Natural killer cell (primary cell): Measurements from ENCODE around the gene SIGLEC14. TPM values are rescaled to one million over a fixed set of nuclear protein-coding genes. Genes with fewer than 3 reads are reported as not detected.

Source experiments
- ATAC-seq, 3 donors: fragments of 150-1000 bp in 2 of 3; fragments of 200-7000 bp in 1 of 3; cut with Tn5 transposase; 1 replicate in 1 of 3; 2 replicates in 2 of 3; pipeline ENCODE4 v1.10.0; 2021; ENCODE audit warnings: mild to moderate bottlenecking in 2 of 3, moderate library complexity in 2 of 3
- DNase-seq, 2 donors: peaks; one replicate each; pipeline versions ENCODE4 v3.0.0 to v3.0.0-alpha.2; 2013 to 2021; ENCODE audit warnings: mixed read lengths in 1 of 2
- H3K27ac ChIP-seq: one replicate; pipeline ENCODE4 v1.5.1; 2013; ENCODE audit warnings: mild to moderate bottlenecking, low read length
- H3K27me3 ChIP-seq: one replicate; pipeline ENCODE4 v1.6.1; 2013; ENCODE audit warnings: low read length; ENCODE audit not compliant: control insufficient read depth, insufficient read depth
- H3K36me3 ChIP-seq: one replicate; pipeline ENCODE4 v1.6.1; 2013; ENCODE audit warnings: low read length; ENCODE audit not compliant: control insufficient read depth, insufficient read depth
- H3K4me1 ChIP-seq: one replicate; pipeline ENCODE4 v1.6.1; 2013; ENCODE audit warnings: low read length; ENCODE audit not compliant: control insufficient read depth, insufficient read depth
- H3K4me3 ChIP-seq: one replicate; pipeline ENCODE4 v1.5.1; 2013; ENCODE audit warnings: low read length
- H3K9me3 ChIP-seq: one replicate; pipeline ENCODE4 v1.6.1; 2013; ENCODE audit warnings: low read length; ENCODE audit not compliant: control insufficient read depth, insufficient read depth
- H3K27ac Mint-ChIP-seq, 2 donors: one replicate each; pipeline ENCODE4 v1.8.0; 2022; ENCODE audit warnings: mild to moderate bottlenecking in 2 of 2, mixed read lengths in 2 of 2, moderate library complexity in 1 of 2
- H3K27me3 Mint-ChIP-seq, 2 donors: one replicate each; pipeline ENCODE4 v1.8.0; 2022; ENCODE audit warnings: low read depth in 2 of 2, mixed read lengths in 2 of 2
- H3K36me3 Mint-ChIP-seq: one replicate; pipeline ENCODE4 v1.8.0; 2022; ENCODE audit warnings: mixed read lengths
- H3K4me1 Mint-ChIP-seq, 2 donors: one replicate each; pipeline ENCODE4 v1.8.0; 2022; ENCODE audit warnings: mixed read lengths in 2 of 2
- H3K4me3 Mint-ChIP-seq: one replicate; pipeline ENCODE4 v1.8.0; 2022; ENCODE audit warnings: mild to moderate bottlenecking, moderate library complexity, mixed read lengths
- H3K9me3 Mint-ChIP-seq, 2 donors: one replicate each; pipeline ENCODE4 v1.8.0; 2022; ENCODE audit warnings: mixed read lengths in 2 of 2
- CTCF ChIP-seq: fragments of 200-600 bp; IDR thresholded peaks from one replicate; pipeline ENCODE4 v1.8.0; 2022; ENCODE audit warnings: antibody characterized with exemption
- WGBS: methylation state at CpG from one replicate; pipeline ENCODE4 v1.1.7; 2013; ENCODE audit warnings: missing lambda C conversion rate; ENCODE audit not compliant: insufficient coverage; 5-methylcytosine and 5-hydroxymethylcytosine counted together
- intact Hi-C: fragments of 100-400 bp; cut with micrococcal nuclease; formaldehyde crosslinking; loops from one replicate; pipeline ENCODE4 v1.14.2; 2022
- total RNA-seq, 4 donors: library from RNA; stranded (reverse); fragments of 120-200 nt in 1 of 4; gene quantifications; one replicate each; pipeline versions ENCODE4 v1.2.3 to v1.2.4, GENCODE V29; 2013 to 2022

Gene SIGLEC14
- total RNA-seq, 3 donors from 2014 or later (not counting 1 experiment from before 2014, with no cell fraction given) = 2.7 to 4.9 (median 2.9) TPM

GRCh38 chr19:51664131-51664530 lies 17.5 kb upstream of the SIGLEC14 start:
- Histone ChIP-seq H3K4me3 (no peak overlapping the region), H3K27me3 (peaks cover 7% of the 10 kb centered on the region), H3K36me3 (no peaks in the 10 kb centered on the region), H3K27ac (no peak overlapping the region), H3K4me1 (no peaks in the 10 kb centered on the region), H3K9me3 (no peaks in the 10 kb centered on the region)
- Mint-ChIP-seq H3K4me3 (no peak overlapping the region), H3K36me3 (no peaks in the 10 kb centered on the region), H3K27ac (no peak overlapping the region), H3K27me3 (peaks cover 27 to 50% of the 10 kb centered on the region in 2 donors), H3K9me3 (no peaks in the 10 kb centered on the region), H3K4me1 (no peaks in the 10 kb centered on the region)
- intact Hi-C loops = no loop called here
- no peak for ATAC-seq
- DNase-seq = no peak
- WGBS = 20% methylated on average over 1 of the region's 1 CpG
- TF ChIP-seq CTCF = no peak

- no peak overlapping the region for H3K4me3 ChIP-seq
- no peak overlapping the region for H3K27ac Mint-ChIP-seq
- H3K27ac ChIP-seq = no peak overlapping the region
- no peaks in the 10 kb centered on the region for H3K36me3 ChIP-seq
- peaks cover 6% of the 10 kb centered on the region for H3K27me3 ChIP-seq
- 57% methylated on average over 3 of the region's 3 CpGs for WGBS
- H3K4me3 Mint-ChIP-seq = no peak overlapping the region
- no peak for DNase-seq
- H3K36me3 Mint-ChIP-seq = no peaks in the 10 kb centered on the region
- H3K27me3 Mint-ChIP-seq = peaks cover 27 to 50% of the 10 kb centered on the region in 2 donors
- H3K4me1 Mint-ChIP-seq = no peaks in the 10 kb centered on the region
- no peaks in the 10 kb centered on the region for H3K9me3 Mint-ChIP-seq
- H3K9me3 ChIP-seq = no peaks in the 10 kb centered on the region
- intact Hi-C loops = no loop called here
- no peak for ATAC-seq
- TF ChIP-seq CTCF = no peak
- H3K4me1 ChIP-seq = no peaks in the 10 kb centered on the region
Measured at GRCh38 chr19:51663650-51664049, 17.0 kb upstream of the SIGLEC14 start.

- Mint-ChIP-seq H3K27ac (no peak overlapping the region), H3K27me3 (peaks cover 29 to 52% of the 10 kb centered on the region in 2 donors), H3K4me1 (peaks cover 7% of the 10 kb centered on the region in 2 donors), H3K4me3 (no peak overlapping the region), H3K36me3 (no peaks in the 10 kb centered on the region), H3K9me3 (no peaks in the 10 kb centered on the region)
- intact Hi-C loops = no loop called here
- 22% methylated on average over 8 of the region's 10 CpGs for WGBS
- ATAC-seq = peak in 2 of 3 donors; percentile 47 to 64
- Histone ChIP-seq H3K4me1 (no peaks in the 10 kb centered on the region), H3K36me3 (no peaks in the 10 kb centered on the region), H3K4me3 (no peak overlapping the region), H3K9me3 (no peaks in the 10 kb centered on the region), H3K27ac (no peak overlapping the region), H3K27me3 (peaks cover 1% of the 10 kb centered on the region)
- DNase-seq = peak; percentile 31 to 66
- TF ChIP-seq CTCF = peak; percentile 33
Measured at GRCh38 chr19:51660975-51661600, 14.5 kb upstream of the SIGLEC14 start.

- Mint-ChIP-seq H3K36me3 (no peaks in the 10 kb centered on the region), H3K4me1 (peaks cover 7% of the 10 kb centered on the region in 2 donors), H3K27me3 (peaks cover 28 to 40% of the 10 kb centered on the region in 2 donors), H3K9me3 (no peaks in the 10 kb centered on the region), H3K4me3 (no peak overlapping the region), H3K27ac (no peak overlapping the region)
- Histone ChIP-seq H3K36me3 (no peaks in the 10 kb centered on the region), H3K27me3 (no peaks in the 10 kb centered on the region), H3K4me1 (peaks cover 14% of the 10 kb centered on the region), H3K9me3 (no peaks in the 10 kb centered on the region), H3K27ac (no peak overlapping the region), H3K4me3 (no peak overlapping the region)
- DNase-seq = no peak
- no peak for TF ChIP-seq CTCF
- no peak for ATAC-seq
- intact Hi-C loops = loop anchor here (5.0 kb wide), 1 partner anchor 232 kb away; no protein-coding TSS in a partner anchor
- 58% methylated on average over 4 of the region's 4 CpGs for WGBS
Measured at GRCh38 chr19:51654783-51655182, 8.2 kb upstream of the SIGLEC14 start.
